Mammary epithelial cell (primary cell): ENCODE results near the gene PACSIN1.

Experiments
- EZH2 ChIP-seq: IDR thresholded peaks from 2 replicates; pipeline ENCODE4 v1.6.1; 2012; ENCODE audit warnings: low read length, inconsistent platforms, borderline replicate concordance
- TF ChIP-seq, protein P1 (sequence below), 2 donors: IDR thresholded peaks in 1 of 2; conservative IDR thresholded peaks in 1 of 2; 2 replicates each; pipeline ENCODE4 v1.5.1; 2011 to 2012; ENCODE audit warnings: inconsistent platforms in 2 of 2, low read length in 2 of 2, mild to moderate bottlenecking in 2 of 2, control low read depth in 1 of 2, low read depth in 1 of 2; ENCODE audit not compliant: insufficient read depth in 1 of 2; ENCODE audit errors: extremely low read depth in 1 of 2

DNA sequence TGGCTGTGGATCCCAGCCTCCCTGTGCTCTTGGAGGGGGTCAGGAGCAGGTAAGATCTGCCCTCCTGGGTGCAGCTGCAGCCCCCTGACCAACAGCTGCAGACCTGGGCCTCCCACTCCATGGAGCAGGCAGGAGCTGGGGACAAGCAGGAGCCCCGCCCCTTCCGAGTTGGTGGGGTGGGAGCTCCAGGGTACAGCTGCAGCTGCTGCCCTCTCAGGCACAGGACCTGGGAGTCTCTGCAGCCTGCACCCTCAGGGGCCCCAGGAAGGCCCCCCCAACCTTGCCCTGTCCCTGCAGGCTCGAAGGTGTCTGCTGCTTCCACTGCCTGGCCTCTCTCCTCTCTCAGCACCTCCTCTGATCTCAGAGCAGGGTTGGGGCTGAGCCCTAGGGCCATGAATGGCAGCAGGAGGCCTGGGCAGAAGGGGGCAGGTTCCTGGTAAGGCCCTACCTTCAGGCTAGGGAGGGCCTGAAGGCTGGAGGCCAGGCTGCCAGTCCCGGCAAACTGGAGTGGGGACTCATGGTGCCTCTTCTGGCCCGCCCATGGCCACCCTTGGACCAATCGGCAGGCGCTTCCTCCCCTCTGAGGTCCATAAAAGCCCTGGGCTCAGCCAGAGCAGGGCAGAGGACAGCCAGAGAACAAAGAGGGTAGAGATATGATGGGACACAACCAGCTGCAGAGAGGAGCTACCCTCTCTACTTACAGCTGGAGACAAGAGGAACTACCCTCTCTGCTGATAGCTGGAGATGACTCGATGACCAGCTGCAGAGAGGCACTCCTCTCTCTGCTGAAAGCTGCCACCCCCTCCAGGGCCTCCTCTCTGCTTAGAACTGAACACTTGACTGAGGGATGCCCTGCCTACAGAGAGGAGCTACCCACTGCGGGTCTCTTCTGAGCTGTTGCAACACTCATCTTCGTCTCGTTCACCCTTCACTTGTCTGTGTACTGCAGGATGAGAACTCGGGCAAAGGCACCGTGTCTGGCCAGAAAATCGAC lies 7.8 kb upstream of the PACSIN1 start:
- TF ChIP-seq, protein P1, sequence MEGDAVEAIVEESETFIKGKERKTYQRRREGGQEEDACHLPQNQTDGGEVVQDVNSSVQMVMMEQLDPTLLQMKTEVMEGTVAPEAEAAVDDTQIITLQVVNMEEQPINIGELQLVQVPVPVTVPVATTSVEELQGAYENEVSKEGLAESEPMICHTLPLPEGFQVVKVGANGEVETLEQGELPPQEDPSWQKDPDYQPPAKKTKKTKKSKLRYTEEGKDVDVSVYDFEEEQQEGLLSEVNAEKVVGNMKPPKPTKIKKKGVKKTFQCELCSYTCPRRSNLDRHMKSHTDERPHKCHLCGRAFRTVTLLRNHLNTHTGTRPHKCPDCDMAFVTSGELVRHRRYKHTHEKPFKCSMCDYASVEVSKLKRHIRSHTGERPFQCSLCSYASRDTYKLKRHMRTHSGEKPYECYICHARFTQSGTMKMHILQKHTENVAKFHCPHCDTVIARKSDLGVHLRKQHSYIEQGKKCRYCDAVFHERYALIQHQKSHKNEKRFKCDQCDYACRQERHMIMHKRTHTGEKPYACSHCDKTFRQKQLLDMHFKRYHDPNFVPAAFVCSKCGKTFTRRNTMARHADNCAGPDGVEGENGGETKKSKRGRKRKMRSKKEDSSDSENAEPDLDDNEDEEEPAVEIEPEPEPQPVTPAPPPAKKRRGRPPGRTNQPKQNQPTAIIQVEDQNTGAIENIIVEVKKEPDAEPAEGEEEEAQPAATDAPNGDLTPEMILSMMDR (conservative IDR thresholded peaks at IDR 0.05 in 1 of 2, IDR thresholded peaks at IDR 0.05 in 1 of 2; ENCODE audit: extremely low read depth in 1 of 2, insufficient read depth in 1 of 2, low read depth in 1 of 2, low read length in 2 of 2) = no peak
- TF ChIP-seq EZH2 = no peak
